Epithelial cell of esophagus (primary cell): ENCODE measurements around the gene CMTM4.
"Not testable (repeated sequence)": the region's sequence is repeated elsewhere in the genome, so short reads cannot be mapped to it uniquely, and the experiment has no call there.

ENCODE experiments used
- DNase-seq: peaks from one replicate; pipeline ENCODE4 v3.0.0; 2010; ENCODE audit warnings: low read depth
- H3K4me3 ChIP-seq: 2 replicates; pipeline ENCODE4 v1.5.1; 2011; ENCODE audit warnings: mild to moderate bottlenecking, low read length, control low read depth
- CTCF ChIP-seq: IDR thresholded peaks from 2 replicates; pipeline ENCODE4 v1.5.1; 2011; ENCODE audit warnings: low read depth, mild to moderate bottlenecking, low read length, control low read depth, inconsistent platforms; ENCODE audit not compliant: insufficient read depth; ENCODE audit errors: missing control alignments

The CMTM4 gene

GRCh38 chr16:66676599-66676998 is 19.9 kb downstream of the CMTM4 start:
- no peak for DNase-seq
- H3K4me3 ChIP-seq = no peak overlapping the region
- no peak for TF ChIP-seq CTCF

- TF ChIP-seq CTCF = no peak
- no peak for DNase-seq
- H3K4me3 ChIP-seq = no peak overlapping the region
These were observed 22.9 kb downstream of the CMTM4 start for GRCh38 chr16:66673691-66674090.

- no peak overlapping the region for H3K4me3 ChIP-seq
- no peak for TF ChIP-seq CTCF
- no peak for DNase-seq
These were observed 25.7 kb downstream of the CMTM4 start for GRCh38 chr16:66670691-66671388.

GRCh38 chr16:66668777-66669444 is 27.6 kb downstream of the CMTM4 start:
- no peak for TF ChIP-seq CTCF
- H3K4me3 ChIP-seq = no peak overlapping the region
- DNase-seq = no peak

GRCh38 chr16:66667944-66668343 is 28.6 kb downstream of the CMTM4 start:
- no peak for TF ChIP-seq CTCF
- H3K4me3 ChIP-seq = no peak overlapping the region
- DNase-seq = no peak

- H3K4me3 ChIP-seq = no peak overlapping the region
These were observed 33.9 kb downstream of the CMTM4 start for GRCh38 chr16:66662445-66663194.

GRCh38 chr16:66661671-66662346 is 34.7 kb downstream of the CMTM4 start:
- H3K4me3 ChIP-seq, DNase-seq: not testable (repeated sequence)

More at GRCh38 chr16:66662445-66663194, 33.9 kb downstream of the CMTM4 start:
- TF ChIP-seq CTCF = peak; percentile 42
- no peak for DNase-seq
